ENCODE data around the gene DNAAF2. TPM values are rescaled to one million over a fixed set of nuclear protein-coding genes. Genes with fewer than 3 reads are reported as not detected.

DNAAF2 gene
- total and polyA plus RNA-seq, 2 of the 8 experiments (the other 6 are each of a cell fraction or from before 2014, with no cell fraction given): 12.2 to 30.0 TPM

GRCh38 chr14:49585803-49586672 is 49.0 kb downstream of the DNAAF2 start, which contains the start of gene RPS29:
RPS29 (minus strand) TSS chr14:49586380; CDS start chr14:49586346, 34 bp downstream.
- H3K79me2 ChIP-seq (ENCODE audit: control insufficient read depth in 1 of 2, insufficient read depth in 2 of 2, low read length in 2 of 2): peaks cover 23 to 52% of the 10 kb centered on the region in 2 experiments
- H2BK12ac ChIP-seq (ENCODE audit: low read depth, low read length): no peak within 1 kb of the TSS; the same call in 1 of the 2 replicates
- peaks cover 2% of the 10 kb centered on the region for H3K23me2 ChIP-seq (ENCODE audit: low read depth, low read length)
- H4K8ac ChIP-seq (ENCODE audit: extremely low read depth, insufficient read depth, low read length): peak within 1 kb of the TSS; percentile 94
- H3K4me1 ChIP-seq (replicated peaks in 1 of 4; ENCODE audit: control insufficient read depth in 3 of 4, insufficient read depth in 4 of 4, low read length in 3 of 4): peaks cover 0 to 9% (median 5%) of the 10 kb centered on the region in 4 experiments; a peak in 6 of 7 replicates
- H2BK5ac ChIP-seq (ENCODE audit: low read depth, low read length): peak within 1 kb of the TSS; percentile 95
- H2BK20ac ChIP-seq (ENCODE audit: low read length): no peak within 1 kb of the TSS
- H3K9ac ChIP-seq (replicated peaks in 1 of 4; ENCODE audit: extremely low read depth in 1 of 4, low read depth in 3 of 4, low read length in 3 of 4): peak within 1 kb of the TSS; percentile 96 to 99 (median 98)
- H2BK15ac ChIP-seq (ENCODE audit: low read length): no peak within 1 kb of the TSS
- no peaks in the 10 kb centered on the region for H3K79me1 ChIP-seq (ENCODE audit: low read depth, low read length)
- ChIA-PET POLR2A (ENCODE audit: partially characterized antibody) (interaction anchor here (0.6 to 11.0 kb wide), 31 partner anchors 9 to 1015 kb away, joined by 3 to 169 read pairs (median 4); partner anchors contain the start of genes DNAAF2, KLHDC1, LRR1 and MGAT2), CTCF (ENCODE audit: partially characterized antibody) (interaction anchor here (0.6 to 2.8 kb wide), 12 partner anchors 10 to 619 kb away, joined by 3 to 18 read pairs (median 4); partner anchors contain the start of genes DNAAF2 and LRR1)
- no peak within 1 kb of the TSS for H3K14ac ChIP-seq (ENCODE audit: insufficient read length)
- WGBS, 2 experiments (ENCODE audit: extremely low coverage in 1 of 2, insufficient coverage in 1 of 2, insufficient read length in 1 of 2, insufficient replicate concordance in 2 of 2, low coverage in 1 of 2, low lambda C conversion rate in 2 of 2, missing lambda C conversion rate in 1 of 2): 3% methylated on average over 54 of the region's 55 CpGs; no CpG with 5 or more reads in 1 of the 2 experiments
- peak within 1 kb of the TSS; percentile 95 for H3K18ac ChIP-seq (ENCODE audit: extremely low read depth, low read length)
- FAIRE-seq (peak; percentile 57), DNase-seq (ENCODE audit: low read depth in 1 of 2, low spot score in 2 of 2) (peak; percentile 98 to 100)
- no peak within 1 kb of the TSS for H2BK120ac ChIP-seq (replicated peaks; ENCODE audit: low read depth, low read length)
- H4K5ac ChIP-seq (ENCODE audit: insufficient read length, low read depth, low read length): peak within 1 kb of the TSS; percentile 93
- H3K4me2 ChIP-seq (ENCODE audit: insufficient read depth in 1 of 2, low read depth in 2 of 2, low read length in 2 of 2): peak within 1 kb of the TSS; percentile 68 to 78
- H2AK5ac ChIP-seq (ENCODE audit: low read depth, low read length): no peak within 1 kb of the TSS
- H3K36me3 ChIP-seq (ENCODE audit: control insufficient read depth in 2 of 4, insufficient read depth in 4 of 4, low read length in 3 of 4): peaks cover 0 to 37% (median 18%) of the 10 kb centered on the region in 4 experiments; a peak in 6 of 8 replicates
- H2AFZ ChIP-seq (ENCODE audit: low read length): no peak within 1 kb of the TSS
- no peak within 1 kb of the TSS for H3K23ac ChIP-seq (ENCODE audit: insufficient read length)
- H4K20me1 ChIP-seq (replicated peaks in 1 of 2; ENCODE audit: control insufficient read depth in 1 of 2, insufficient read depth in 2 of 2, low read length in 2 of 2): peaks cover 11 to 23% of the 10 kb centered on the region in 2 experiments
- no peaks in the 10 kb centered on the region for H3K27me3 ChIP-seq (replicated peaks in 1 of 4; ENCODE audit: control insufficient read depth in 3 of 4, extremely low read depth in 1 of 4, insufficient read depth in 3 of 4, low read length in 3 of 4)
- H3K56ac ChIP-seq (replicated peaks; ENCODE audit: insufficient read length, low read depth, low read length): peak within 1 kb of the TSS; percentile 82
- H3K9me3 ChIP-seq (ENCODE audit: insufficient read depth in 2 of 2, low read depth in 1 of 2, low read length in 1 of 2): no peaks in the 10 kb centered on the region
- H3K4me3 ChIP-seq (ENCODE audit: extremely low read depth in 1 of 4, insufficient read depth in 2 of 4, low read depth in 3 of 4, low read length in 4 of 4): peak within 1 kb of the TSS; percentile 98 to 100 (median 98)
- H4K91ac ChIP-seq (replicated peaks; ENCODE audit: insufficient read length, low read length): peak within 1 kb of the TSS; percentile 68
- H3K4ac ChIP-seq (replicated peaks; ENCODE audit: insufficient read length, low read depth, low read length): no peak within 1 kb of the TSS
- peak within 1 kb of the TSS; percentile 96 for H3K27ac ChIP-seq (ENCODE audit: low read depth, low read length)
- TF ChIP-seq SAP30 (IDR thresholded peaks at IDR 0.05; ENCODE audit: insufficient read depth, insufficient replicate concordance, low read length): no peak
- no peak for TF ChIP-seq NANOG (IDR thresholded peaks at IDR 0.05; ENCODE audit: insufficient read depth, low read depth, low read length, poor library complexity, severe bottlenecking)
- TF ChIP-seq TAF1 (IDR thresholded peaks at IDR 0.05; ENCODE audit: low read depth, low read length): peak; percentile 98
- no peak for TF ChIP-seq GABPA (IDR thresholded peaks at IDR 0.05; ENCODE audit: borderline replicate concordance, insufficient read depth, low read length)
- peak; percentile 72; the same call in 1 of the 2 replicates for TF ChIP-seq GTF2F1 (IDR thresholded peaks at IDR 0.05; ENCODE audit: borderline replicate concordance, low read depth, low read length)
- no peak for TF ChIP-seq EGR1 (IDR thresholded peaks at IDR 0.05; ENCODE audit: borderline replicate concordance, low read depth, low read length)
- peak; percentile 62 for TF ChIP-seq MAX (IDR thresholded peaks at IDR 0.05)
- no peak for TF ChIP-seq CEBPB (IDR thresholded peaks at IDR 0.05; ENCODE audit: low read depth, low read length)
- TF ChIP-seq EP300 (IDR thresholded peaks at IDR 0.05; ENCODE audit: borderline replicate concordance in 1 of 2, low read depth in 2 of 2, low read length in 2 of 2): no peak

Data from H1 (cell line).